T-helper 2 cell treated with Interferon-gamma antibody and Interleukin-4, amounts not matched to agents 5 μg/mL and 100 μg/mL, for 36 hours (primary cell): ENCODE data around the gene LYL1.

Experiments
- DNase-seq: peaks from one replicate; pipeline ENCODE4 v3.0.0; 2021; ENCODE audit warnings: low spot score
- H3K27ac Mint-ChIP-seq: one replicate; pipeline ENCODE4 v1.8.0; 2021; ENCODE audit warnings: mild to moderate bottlenecking, mixed read lengths
- H3K27me3 Mint-ChIP-seq: one replicate; pipeline ENCODE4 v1.8.0; 2021; ENCODE audit warnings: low read depth, mixed read lengths
- H3K36me3 Mint-ChIP-seq: one replicate; pipeline ENCODE4 v1.8.0; 2021; ENCODE audit warnings: low read depth, mixed read lengths
- H3K4me1 Mint-ChIP-seq: one replicate; pipeline ENCODE4 v1.8.0; 2021; ENCODE audit warnings: low read depth, mixed read lengths
- H3K4me3 Mint-ChIP-seq: one replicate; pipeline ENCODE4 v1.8.0; 2022; ENCODE audit warnings: mild to moderate bottlenecking, moderate library complexity, mixed read lengths
- H3K9me3 Mint-ChIP-seq: one replicate; pipeline ENCODE4 v1.8.0; 2021; ENCODE audit warnings: mixed read lengths

LYL1 gene

GRCh38 chr19:13104848-13105711 lies 2.4 kb upstream of the LYL1 start:
- DNase-seq = peak; percentile 28

GRCh38 chr19:13104360-13104847 lies 1.7 kb upstream of the LYL1 start:
- DNase-seq = peak; percentile 65
- peak overlapping the region; percentile 93 for H3K27ac Mint-ChIP-seq
- H3K36me3 Mint-ChIP-seq = peaks cover 15% of the 10 kb centered on the region

More at GRCh38 chr19:13104848-13105711, 2.4 kb upstream of the LYL1 start:
- peak overlapping the region; percentile 91 for H3K4me3 Mint-ChIP-seq
- peak overlapping the region; percentile 93 for H3K27ac Mint-ChIP-seq
- H3K4me1 Mint-ChIP-seq = peaks cover 23% of the 10 kb centered on the region
- no peaks in the 10 kb centered on the region for H3K9me3 Mint-ChIP-seq
- no peaks in the 10 kb centered on the region for H3K27me3 Mint-ChIP-seq
- H3K36me3 Mint-ChIP-seq = peaks cover 15% of the 10 kb centered on the region

GRCh38 chr19:13103581-13104359 lies 1.1 kb upstream of the LYL1 start:
- Mint-ChIP-seq H3K27me3 (no peaks in the 10 kb centered on the region), H3K27ac (peak overlapping the region; percentile 20), H3K4me1 (peaks cover 31% of the 10 kb centered on the region)

More at GRCh38 chr19:13104360-13104847, 1.7 kb upstream of the LYL1 start:
- Mint-ChIP-seq H3K27me3 (no peaks in the 10 kb centered on the region), H3K4me3 (peak overlapping the region; percentile 91), H3K4me1 (peaks cover 28% of the 10 kb centered on the region), H3K9me3 (no peaks in the 10 kb centered on the region)

GRCh38 chr19:13102416-13102665 lies 317 bp downstream of the LYL1 start:
- Mint-ChIP-seq H3K27ac (no peak overlapping the region), H3K9me3 (no peaks in the 10 kb centered on the region), H3K4me3 (peak overlapping the region; percentile 74), H3K4me1 (peaks cover 36% of the 10 kb centered on the region), H3K36me3 (peaks cover 11% of the 10 kb centered on the region), H3K27me3 (peaks cover 6% of the 10 kb centered on the region)
- no peak for DNase-seq

More at GRCh38 chr19:13103581-13104359, 1.1 kb upstream of the LYL1 start:
- Mint-ChIP-seq H3K36me3 (peaks cover 15% of the 10 kb centered on the region), H3K9me3 (no peaks in the 10 kb centered on the region), H3K4me3 (peak overlapping the region; percentile 91)
- DNase-seq = no peak

GRCh38 chr19:13101590-13102415 lies 855 bp downstream of the LYL1 start:
- H3K27ac Mint-ChIP-seq = peak overlapping the region; percentile 2
- H3K27me3 Mint-ChIP-seq = peaks cover 9% of the 10 kb centered on the region
- H3K4me1 Mint-ChIP-seq = peaks cover 39% of the 10 kb centered on the region
- H3K36me3 Mint-ChIP-seq = peaks cover 12% of the 10 kb centered on the region
- DNase-seq = no peak
- H3K9me3 Mint-ChIP-seq = no peaks in the 10 kb centered on the region
- H3K4me3 Mint-ChIP-seq = peak overlapping the region; percentile 74

- Mint-ChIP-seq H3K4me1 (peaks cover 41% of the 10 kb centered on the region), H3K9me3 (no peaks in the 10 kb centered on the region), H3K4me3 (peak overlapping the region; percentile 74), H3K27me3 (peaks cover 13% of the 10 kb centered on the region), H3K36me3 (peaks cover 12% of the 10 kb centered on the region), H3K27ac (peak overlapping the region; percentile 2)
- no peak for DNase-seq
Observed at GRCh38 chr19:13100841-13101589, 1.6 kb downstream of the LYL1 start.

GRCh38 chr19:13100031-13100588 lies 2.5 kb downstream of the LYL1 start:
- H3K27me3 Mint-ChIP-seq = peaks cover 17% of the 10 kb centered on the region

GRCh38 chr19:13099073-13099999 lies 3.3 kb downstream of the LYL1 start:
- peak overlapping the region; percentile 93 for H3K27ac Mint-ChIP-seq
- H3K9me3 Mint-ChIP-seq = no peaks in the 10 kb centered on the region
- peak; percentile 81 for DNase-seq
- peaks cover 46% of the 10 kb centered on the region for H3K4me1 Mint-ChIP-seq
- H3K4me3 Mint-ChIP-seq = peak overlapping the region; percentile 86
- peaks cover 21% of the 10 kb centered on the region for H3K27me3 Mint-ChIP-seq
- H3K36me3 Mint-ChIP-seq = peaks cover 9% of the 10 kb centered on the region

More at GRCh38 chr19:13100031-13100588, 2.5 kb downstream of the LYL1 start:
- Mint-ChIP-seq H3K36me3 (peaks cover 12% of the 10 kb centered on the region), H3K4me1 (peaks cover 44% of the 10 kb centered on the region), H3K9me3 (no peaks in the 10 kb centered on the region), H3K4me3 (peak overlapping the region; percentile 68), H3K27ac (peak overlapping the region; percentile 89)
- DNase-seq = peak; percentile 78

- peak overlapping the region; percentile 86 for H3K4me3 Mint-ChIP-seq
- H3K9me3 Mint-ChIP-seq = no peaks in the 10 kb centered on the region
- H3K4me1 Mint-ChIP-seq = peaks cover 48% of the 10 kb centered on the region
- peaks cover 26% of the 10 kb centered on the region for H3K27me3 Mint-ChIP-seq
- peaks cover 9% of the 10 kb centered on the region for H3K36me3 Mint-ChIP-seq
- peak overlapping the region; percentile 93 for H3K27ac Mint-ChIP-seq
- no peak for DNase-seq
Observed at GRCh38 chr19:13098277-13099072, 4.2 kb downstream of the LYL1 start.

GRCh38 chr19:13097463-13098258 lies 5.0 kb downstream of the LYL1 start:
- Mint-ChIP-seq H3K36me3 (peaks cover 9% of the 10 kb centered on the region), H3K4me1 (peaks cover 44% of the 10 kb centered on the region), H3K9me3 (no peaks in the 10 kb centered on the region), H3K27ac (peak overlapping the region; percentile 57), H3K4me3 (peak overlapping the region; percentile 86), H3K27me3 (peaks cover 26% of the 10 kb centered on the region)
- DNase-seq = no peak

- no peaks in the 10 kb centered on the region for H3K9me3 Mint-ChIP-seq
- H3K4me3 Mint-ChIP-seq = peak overlapping the region; percentile 78
- H3K36me3 Mint-ChIP-seq = peaks cover 9% of the 10 kb centered on the region
- no peak for DNase-seq
- H3K4me1 Mint-ChIP-seq = peaks cover 41% of the 10 kb centered on the region
- peaks cover 26% of the 10 kb centered on the region for H3K27me3 Mint-ChIP-seq
- H3K27ac Mint-ChIP-seq = peak overlapping the region; percentile 84
Observed at GRCh38 chr19:13097033-13097462, 5.6 kb downstream of the LYL1 start.
